ENCODE results near the gene SGSM1. TPM values are rescaled to one million over a fixed set of nuclear protein-coding genes. Genes with fewer than 3 reads are reported as not detected.

Gene SGSM1
- total and polyA plus RNA-seq, 8 donors, result 0.68 to 4.7 (median 2.5) TPM

GRCh38 chr22:24873226-24873625 lies 67.2 kb downstream of the SGSM1 start:
- H3K4me1 ChIP-seq, result no peaks in the 10 kb centered on the region
- no peak for DNase-seq
- H3K36me3 ChIP-seq, result peaks cover 0 to 34% (median 13%) of the 10 kb centered on the region in 4 donors
- H3K27ac ChIP-seq, result no peak overlapping the region
- intact Hi-C loops (cut with DNase I; ENCODE audit: low total_unique reads), result no loop called here
- H3K4me3 ChIP-seq, result no peak overlapping the region
- peaks cover 0 to 7% (median 3%) of the 10 kb centered on the region in 4 donors for H3K9me3 ChIP-seq
- TF ChIP-seq CTCF (IDR thresholded peaks at IDR 0.05) (no peak), POLR2A (IDR thresholded peaks at IDR 0.05) (no peak), POLR2AphosphoS5 (IDR thresholded peaks at IDR 0.05) (no peak)
- no peaks in the 10 kb centered on the region for H3K27me3 ChIP-seq
- 67 to 82% (median 73%) methylated on average over 5 of the region's 5 CpGs for WGBS, 5 donors

GRCh38 chr22:24875862-24876506 lies 70.0 kb downstream of the SGSM1 start:
- H3K27me3 ChIP-seq, result no peaks in the 10 kb centered on the region
- WGBS, 5 donors, result 68 to 81% (median 75%) methylated on average over 4 of the region's 4 CpGs
- H3K4me3 ChIP-seq, result no peak overlapping the region
- peaks cover 0 to 7% (median 3%) of the 10 kb centered on the region in 4 donors for H3K9me3 ChIP-seq
- peaks cover 0 to 43% (median 23%) of the 10 kb centered on the region in 4 donors for H3K36me3 ChIP-seq
- H3K27ac ChIP-seq, result no peak overlapping the region
- intact Hi-C loops (cut with DNase I; ENCODE audit: low total_unique reads), result no loop called here
- no peaks in the 10 kb centered on the region for H3K4me1 ChIP-seq
- peak in 1 of 2 donors; percentile 61 for DNase-seq
- TF ChIP-seq CTCF (IDR thresholded peaks at IDR 0.05) (no peak), POLR2AphosphoS5 (IDR thresholded peaks at IDR 0.05) (no peak), EP300 (IDR thresholded peaks at IDR 0.05) (no peak), POLR2A (IDR thresholded peaks at IDR 0.05) (no peak)

- Histone ChIP-seq H3K4me3 (no peak overlapping the region), H3K4me1 (no peaks in the 10 kb centered on the region), H3K9me3 (peaks cover 0 to 7% (median 3%) of the 10 kb centered on the region in 4 donors), H3K36me3 (peaks cover 0 to 37% (median 23%) of the 10 kb centered on the region in 4 donors), H3K27me3 (no peaks in the 10 kb centered on the region), H3K27ac (no peak overlapping the region)
- WGBS, 5 donors, result 95 to 100% (median 100%) methylated on average over 1 of the region's 1 CpG
- DNase-seq, result no peak
- intact Hi-C loops (cut with DNase I; ENCODE audit: low total_unique reads), result no loop called here
- no peak for TF ChIP-seq POLR2AphosphoS5 (IDR thresholded peaks at IDR 0.05)
Observed at GRCh38 chr22:24876700-24877099, 70.7 kb downstream of the SGSM1 start.

GRCh38 chr22:24878969-24879368 lies 73.0 kb downstream of the SGSM1 start:
- WGBS, 5 donors, result 74 to 98% (median 94%) methylated on average over 2 of the region's 2 CpGs
- Histone ChIP-seq H3K9me3 (peaks cover 0 to 7% (median 3%) of the 10 kb centered on the region in 4 donors), H3K27me3 (no peaks in the 10 kb centered on the region), H3K36me3 (peaks cover 0 to 39% (median 23%) of the 10 kb centered on the region in 4 donors), H3K4me1 (no peaks in the 10 kb centered on the region), H3K4me3 (no peak overlapping the region), H3K27ac (no peak overlapping the region)
- no peak for DNase-seq
- no peak for TF ChIP-seq CTCF (IDR thresholded peaks at IDR 0.05)
- no peak for TF ChIP-seq EP300 (IDR thresholded peaks at IDR 0.05)
- no peak for TF ChIP-seq POLR2AphosphoS5 (IDR thresholded peaks at IDR 0.05)
- TF ChIP-seq POLR2A (IDR thresholded peaks at IDR 0.05), result no peak
- intact Hi-C loops (cut with DNase I; ENCODE audit: low total_unique reads), result no loop called here

GRCh38 chr22:24883432-24883831 lies 77.4 kb downstream of the SGSM1 start:
- Histone ChIP-seq H3K9me3 (no peaks in the 10 kb centered on the region), H3K4me1 (no peaks in the 10 kb centered on the region), H3K36me3 (peaks cover 0 to 64% (median 27%) of the 10 kb centered on the region in 4 donors), H3K27me3 (no peaks in the 10 kb centered on the region), H3K27ac (no peak overlapping the region), H3K4me3 (no peak overlapping the region)
- DNase-seq, result no peak
- intact Hi-C loops (cut with DNase I; ENCODE audit: low total_unique reads), result no loop called here
- TF ChIP-seq POLR2AphosphoS5 (IDR thresholded peaks at IDR 0.05) (no peak), POLR2A (IDR thresholded peaks at IDR 0.05) (no peak), EP300 (IDR thresholded peaks at IDR 0.05) (no peak), CTCF (IDR thresholded peaks at IDR 0.05) (no peak)
- 87 to 95% (median 91%) methylated on average over 6 of the region's 6 CpGs for WGBS, 5 donors
